ENCODE results near the gene GSS.
"Not testable (repeated sequence)": the region's sequence is repeated elsewhere in the genome, so short reads cannot be mapped to it uniquely, and the experiment has no call there.

Gene GSS

GRCh38 chr20:34942301-34942700 lies 13.3 kb downstream of the GSS start:
- no peak for DNase-seq

GRCh38 chr20:34941226-34941625 lies 14.4 kb downstream of the GSS start:
- DNase-seq = no peak

GRCh38 chr20:34940081-34940481 lies 15.5 kb downstream of the GSS start:
- DNase-seq = no peak

GRCh38 chr20:34938466-34939163 lies 17.0 kb downstream of the GSS start:
- no peak for DNase-seq

GRCh38 chr20:34931771-34932170 lies 23.8 kb downstream of the GSS start:
- no peak for DNase-seq

GRCh38 chr20:34928411-34928810 lies 27.2 kb downstream of the GSS start:
- DNase-seq = no peak

GRCh38 chr20:34927736-34928135 lies 27.9 kb downstream of the GSS start:
- DNase-seq = no peak

GRCh38 chr20:34926581-34926980 lies 29.0 kb downstream of the GSS start:
- DNase-seq = no peak

GRCh38 chr20:34925981-34926380 lies 29.6 kb downstream of the GSS start:
- no peak for DNase-seq

GRCh38 chr20:34925341-34925740 lies 30.3 kb downstream of the GSS start:
- DNase-seq = no peak

- no peak for DNase-seq
Measured at GRCh38 chr20:34923414-34923813, 32.2 kb downstream of the GSS start.

GRCh38 chr20:34922654-34923381 lies 32.8 kb downstream of the GSS start:
- DNase-seq = no peak

GRCh38 chr20:34921436-34921835 lies 34.2 kb downstream of the GSS start:
- DNase-seq = no peak

- DNase-seq = no peak
Measured at GRCh38 chr20:34920055-34920454, 35.6 kb downstream of the GSS start.

GRCh38 chr20:34916774-34917354 lies 38.7 kb downstream of the GSS start:
- no peak for DNase-seq

GRCh38 chr20:34915749-34916455 lies 39.7 kb downstream of the GSS start:
- DNase-seq = no peak

- DNase-seq = no peak
Measured at GRCh38 chr20:34915131-34915530, 40.5 kb downstream of the GSS start.

- no peak for DNase-seq
Measured at GRCh38 chr20:34907616-34908469, 47.8 kb downstream of the GSS start.

- DNase-seq = no peak
Measured at GRCh38 chr20:34904202-34904621, 51.4 kb downstream of the GSS start.

- DNase-seq = not testable (repeated sequence)
Measured at GRCh38 chr20:34898731-34899130, 56.9 kb downstream of the GSS start.

GRCh38 chr20:34898129-34898528 lies 57.5 kb downstream of the GSS start:
- not testable (repeated sequence) for DNase-seq

- DNase-seq = no peak
Measured at GRCh38 chr20:34896086-34896621, 59.5 kb downstream of the GSS start.
